GM06990 (cell line): Measurements from ENCODE around the gene ZNF511.
A peak's percentile ranks its signal among the peaks of the same experiment; 100 is the strongest.

Experiments used
- DNase-seq: peaks from one replicate; pipeline ENCODE4 v3.0.0-alpha.2; 2011; ENCODE audit not compliant: insufficient read length; ENCODE audit errors: extremely low read depth
- H3K27me3 ChIP-seq: replicated peaks from 2 replicates; pipeline ENCODE4 v1.6.0; 2011; ENCODE audit warnings: low read length; ENCODE audit not compliant: control insufficient read depth, insufficient read depth
- H3K36me3 ChIP-seq: 2 replicates; pipeline ENCODE4 v1.5.1; 2011; ENCODE audit warnings: low read length; ENCODE audit not compliant: control insufficient read depth, insufficient read depth
- H3K4me3 ChIP-seq: replicated peaks from 2 replicates; pipeline ENCODE4 v1.5.1; 2011; ENCODE audit warnings: low read depth, mild to moderate bottlenecking, control low read depth, low read length
- CTCF ChIP-seq: IDR thresholded peaks from 2 replicates; pipeline ENCODE4 v1.5.1; 2011; ENCODE audit warnings: low read length, control low read depth, mild to moderate bottlenecking, inconsistent platforms; ENCODE audit not compliant: insufficient read depth, poor library complexity, severe bottlenecking

The ZNF511 gene

GRCh38 chr10:133306941-133307379 lies 1.8 kb upstream of the ZNF511 start:
- peaks cover 14% of the 10 kb centered on the region for H3K36me3 ChIP-seq
- no peak for TF ChIP-seq CTCF
- H3K4me3 ChIP-seq = no peak overlapping the region
- no peak for DNase-seq
- no peaks in the 10 kb centered on the region for H3K27me3 ChIP-seq

GRCh38 chr10:133307776-133308420 lies 816 bp upstream of the ZNF511 start:
- no peaks in the 10 kb centered on the region for H3K27me3 ChIP-seq
- H3K36me3 ChIP-seq = peaks cover 14% of the 10 kb centered on the region
- peak overlapping the region; percentile 74 for H3K4me3 ChIP-seq
- TF ChIP-seq CTCF = peak; percentile 88
- peak; percentile 57 for DNase-seq

- TF ChIP-seq CTCF = no peak
- H3K27me3 ChIP-seq = no peaks in the 10 kb centered on the region
- H3K4me3 ChIP-seq = peak overlapping the region; percentile 74
- DNase-seq = peak; percentile 90
- H3K36me3 ChIP-seq = peaks cover 12% of the 10 kb centered on the region
Observed at GRCh38 chr10:133309100-133309719, 496 bp downstream of the ZNF511 start.

GRCh38 chr10:133309720-133310398 lies 1.1 kb downstream of the ZNF511 start:
- no peak for DNase-seq
- Histone ChIP-seq H3K36me3 (peaks cover 12% of the 10 kb centered on the region), H3K27me3 (no peaks in the 10 kb centered on the region), H3K4me3 (no peak overlapping the region)
- TF ChIP-seq CTCF = no peak

- no peak for TF ChIP-seq CTCF
- H3K36me3 ChIP-seq = peaks cover 12% of the 10 kb centered on the region
Observed at GRCh38 chr10:133310399-133310755, 1.7 kb downstream of the ZNF511 start.

More at GRCh38 chr10:133310399-133310755, 1.7 kb downstream of the ZNF511 start:
- DNase-seq = no peak
- H3K4me3 ChIP-seq = no peak overlapping the region
- no peaks in the 10 kb centered on the region for H3K27me3 ChIP-seq
